Measurements from ENCODE around the gene SORCS1.

SORCS1 gene

GRCh38 chr10:106873770-106874603, 290.5 kb downstream of the SORCS1 start:
- no peak for DNase-seq

- no peak for DNase-seq
Measured at GRCh38 chr10:106872176-106872575, 292.3 kb downstream of the SORCS1 start.

GRCh38 chr10:106866244-106866845, 298.2 kb downstream of the SORCS1 start:
- no peak for DNase-seq

- no peak for DNase-seq
Measured at GRCh38 chr10:106864031-106864430, 300.5 kb downstream of the SORCS1 start.

GRCh38 chr10:106863549-106863948, 301.0 kb downstream of the SORCS1 start:
- no peak for DNase-seq

- no peak for DNase-seq
Measured at GRCh38 chr10:106859892-106860652, 304.4 kb downstream of the SORCS1 start.

- DNase-seq: no peak
Measured at GRCh38 chr10:106857728-106858127, 306.8 kb downstream of the SORCS1 start.

- DNase-seq: no peak
Measured at GRCh38 chr10:106857213-106857612, 307.3 kb downstream of the SORCS1 start.

GRCh38 chr10:106836933-106837663, 327.4 kb downstream of the SORCS1 start:
- no peak for DNase-seq

- DNase-seq: no peak
Measured at GRCh38 chr10:106832846-106833245, 331.7 kb downstream of the SORCS1 start.

- no peak for DNase-seq
Measured at GRCh38 chr10:106830471-106830870, 334.0 kb downstream of the SORCS1 start.

GRCh38 chr10:106830006-106830405, 334.5 kb downstream of the SORCS1 start:
- no peak for DNase-seq

- no peak for DNase-seq
Measured at GRCh38 chr10:106826716-106827115, 337.8 kb downstream of the SORCS1 start.

GRCh38 chr10:106825576-106826364, 338.7 kb downstream of the SORCS1 start:
- no peak for DNase-seq

GRCh38 chr10:106820579-106820978, 343.9 kb downstream of the SORCS1 start:
- DNase-seq: no peak

GRCh38 chr10:106819490-106819889, 345.0 kb downstream of the SORCS1 start:
- DNase-seq: no peak

GRCh38 chr10:106816318-106817085, 348.0 kb downstream of the SORCS1 start:
- no peak for DNase-seq

- no peak for DNase-seq
Measured at GRCh38 chr10:106815427-106816043, 349.0 kb downstream of the SORCS1 start.

GRCh38 chr10:106804992-106805582, 359.4 kb downstream of the SORCS1 start:
- no peak for DNase-seq

GRCh38 chr10:106802949-106803348, 361.6 kb downstream of the SORCS1 start:
- DNase-seq: no peak

All from NCI-H345 (cell line).